Ramos (cell line): ENCODE measurements around the gene CD37.
"Not testable (repeated sequence)": the region's sequence is repeated elsewhere in the genome, so short reads cannot be mapped to it uniquely, and the experiment has no call there.

ENCODE experiments used
- in situ Hi-C: fragments of 300-500 bp; cut with MboI; formaldehyde crosslinking; loops from one replicate; pipeline ENCODE4 v1.14.3; 2022; ENCODE audit warnings: low sequenced_read_pairs; ENCODE audit not compliant: unreplicated experiment

Gene CD37

GRCh38 chr19:49327878-49328544, 7.2 kb upstream of the CD37 start:
- in situ Hi-C loops, result no loop called here

DNA sequence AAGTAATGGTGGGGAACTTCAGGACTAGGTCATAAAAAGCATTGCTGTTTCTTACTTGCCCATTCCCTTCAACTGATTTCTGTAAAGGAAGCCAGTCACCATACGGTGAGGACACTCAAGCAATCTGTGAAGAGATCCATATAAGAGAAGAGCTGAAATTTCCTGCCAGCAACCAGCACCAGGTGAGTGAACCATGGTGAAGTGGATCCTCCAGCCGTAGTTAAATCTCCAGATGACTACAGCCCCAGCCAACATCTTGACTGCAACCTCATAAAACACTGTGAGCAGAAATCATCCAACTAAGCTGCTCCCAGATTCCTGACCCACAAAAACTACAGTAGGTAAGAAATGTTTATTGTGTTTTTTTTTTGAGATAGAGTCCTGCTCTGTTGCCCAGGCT, 6.5 kb upstream of the CD37 start:
- in situ Hi-C loops, result no loop called here

- in situ Hi-C loops, result not testable (repeated sequence)
These were observed 4.0 kb upstream of the CD37 start for GRCh38 chr19:49331187-49331586.

DNA sequence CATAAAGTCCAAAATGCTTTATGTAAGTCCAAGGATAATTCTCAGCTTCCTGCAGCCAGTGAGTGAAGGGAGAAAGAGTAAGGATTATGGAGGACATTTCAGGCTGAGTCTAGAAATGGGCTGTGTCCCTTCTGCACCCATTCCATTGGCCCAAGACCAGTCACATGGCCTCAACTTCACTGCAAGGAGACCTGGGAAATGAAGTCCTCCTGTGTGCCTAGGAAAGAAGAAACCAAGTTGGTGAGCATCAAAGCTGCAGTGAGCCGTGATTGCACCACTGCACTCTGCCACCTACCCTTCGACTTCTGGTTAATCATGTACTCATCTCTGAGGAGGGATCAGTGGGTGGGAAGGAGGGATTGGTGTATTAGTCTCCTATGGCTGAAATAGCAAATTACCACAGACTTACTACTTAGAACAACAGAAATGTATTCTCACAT, 3.6 kb upstream of the CD37 start:
- in situ Hi-C loops, result no loop called here

DNA sequence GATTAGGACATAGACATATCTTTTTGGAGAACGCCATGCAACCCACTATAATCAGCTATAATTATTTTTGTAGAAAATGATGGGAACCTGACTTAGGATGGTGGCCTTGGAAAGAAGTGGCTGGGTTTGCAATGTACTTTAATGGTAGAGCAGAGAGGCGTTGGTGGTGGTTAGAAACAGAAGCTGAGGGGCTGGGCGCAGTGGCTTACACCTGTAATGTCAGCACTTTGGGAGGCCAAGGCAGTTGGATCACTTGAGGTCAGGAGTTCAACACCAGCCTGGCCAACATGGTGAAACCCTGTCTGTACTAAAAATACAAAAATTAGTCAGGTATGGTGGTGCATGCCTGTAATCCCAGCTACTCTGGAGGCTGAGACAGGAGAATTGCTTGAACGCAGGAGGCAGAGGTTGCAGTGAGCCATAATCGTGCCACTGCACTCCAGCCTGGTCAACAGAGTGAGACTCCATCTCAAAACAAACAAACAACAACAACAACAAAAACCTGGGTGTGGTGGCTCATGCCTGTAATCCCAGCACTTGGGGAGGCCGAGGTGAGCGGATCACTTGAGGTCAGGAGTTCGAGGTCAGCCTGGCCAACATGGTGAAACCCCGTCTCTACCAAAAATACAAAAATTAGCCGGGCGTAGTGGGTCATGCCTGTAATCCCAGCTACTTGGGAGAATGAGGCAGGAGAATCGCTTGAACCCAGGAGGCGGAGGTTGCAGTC, 2.4 kb upstream of the CD37 start:
- in situ Hi-C loops, result not testable (repeated sequence)

DNA sequence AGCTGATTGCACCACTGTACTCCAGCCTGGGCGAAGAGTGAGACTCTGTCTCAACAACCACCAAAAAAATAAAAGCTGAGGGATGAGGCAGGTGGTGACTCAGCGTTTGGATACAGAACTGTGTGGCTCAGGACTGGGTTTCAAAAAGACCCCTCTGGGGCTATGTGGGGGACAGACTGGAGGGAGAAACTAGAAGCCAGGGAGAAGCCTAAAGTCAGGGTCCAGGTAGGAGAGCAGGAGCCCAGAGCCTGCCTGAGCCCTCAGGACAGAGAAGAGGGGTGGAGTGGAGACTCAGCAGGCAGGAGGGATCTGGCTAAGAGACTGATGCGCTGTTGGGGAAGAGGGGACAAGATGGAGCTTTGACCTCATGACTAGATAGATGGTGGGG, 1.8 kb upstream of the CD37 start:
- in situ Hi-C loops, result no loop called here

GRCh38 chr19:49333811-49334288, 1.4 kb upstream of the CD37 start:
- in situ Hi-C loops, result no loop called here

DNA sequence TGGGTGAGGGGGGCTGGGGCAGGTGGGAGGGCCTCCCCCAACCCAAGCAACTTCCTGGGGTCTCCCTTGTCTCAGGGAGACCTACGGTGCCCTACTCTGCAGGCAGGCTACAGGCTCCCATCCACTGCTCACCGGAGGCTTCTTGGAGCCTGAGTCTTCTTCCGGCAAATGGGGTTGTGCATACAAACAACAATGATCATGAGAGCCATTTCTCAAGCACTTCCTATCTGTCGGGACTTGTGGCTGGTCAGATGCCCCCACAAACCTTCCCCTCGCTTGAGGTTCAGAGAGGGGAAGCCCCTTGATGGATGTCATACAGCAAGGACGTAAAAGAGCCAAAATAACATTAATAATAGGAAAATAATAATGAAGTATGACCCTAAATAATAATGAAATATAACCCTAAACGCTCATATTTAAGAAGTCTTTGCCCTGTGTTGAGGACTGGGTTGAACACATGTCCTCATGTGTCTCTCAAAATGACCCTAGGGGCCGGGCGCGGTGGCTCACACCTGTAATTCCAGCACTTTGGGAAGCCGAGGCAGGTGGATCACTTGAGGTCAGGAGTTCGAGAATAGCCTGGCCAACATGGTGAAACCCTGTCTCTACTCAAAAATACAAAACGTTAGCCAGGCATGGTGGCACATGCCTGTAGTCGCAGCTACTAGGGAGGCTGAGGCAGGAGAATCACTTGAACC, 727 bp downstream of the CD37 start:
- in situ Hi-C loops, result no loop called here

DNA sequence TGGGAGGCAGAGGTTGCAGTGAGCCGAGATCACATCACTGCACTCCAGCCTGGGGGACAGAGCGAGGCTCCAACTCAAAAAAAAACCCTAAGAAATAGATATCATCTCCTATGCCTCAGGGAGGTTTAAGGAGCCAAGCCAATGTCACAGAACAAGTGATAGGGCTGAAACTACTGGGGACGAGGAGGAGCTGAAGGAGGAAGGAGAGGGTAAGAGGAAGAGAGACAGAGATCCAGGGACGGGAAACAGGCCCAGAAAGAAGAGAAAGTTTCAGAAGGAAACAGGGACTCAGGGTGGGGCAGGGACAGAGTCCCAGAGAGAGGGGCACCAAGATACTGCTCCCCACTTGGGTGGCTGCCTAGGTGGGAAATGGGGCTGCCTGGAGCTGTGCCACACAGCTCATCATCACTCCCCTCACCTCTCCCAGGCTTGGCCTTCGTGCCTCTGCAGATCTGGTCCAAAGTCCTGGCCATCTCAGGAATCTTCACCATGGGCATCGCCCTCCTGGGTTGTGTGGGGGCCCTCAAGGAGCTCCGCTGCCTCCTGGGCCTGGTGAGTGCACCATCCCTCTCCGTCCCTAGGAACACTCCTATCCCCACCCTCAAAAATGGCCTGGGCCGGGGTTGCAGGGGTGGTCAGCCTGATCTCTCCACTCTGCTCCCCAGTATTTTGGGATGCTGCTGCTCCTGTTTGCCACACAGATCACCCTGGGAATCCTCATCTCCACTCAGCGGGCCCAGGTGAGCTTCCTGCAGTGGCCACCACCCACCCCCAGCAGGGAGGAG, 1.5 kb downstream of the CD37 start:
- in situ Hi-C loops, result no loop called here

GRCh38 chr19:49337267-49338022, 2.2 kb downstream of the CD37 start:
- in situ Hi-C loops, result no loop called here

DNA sequence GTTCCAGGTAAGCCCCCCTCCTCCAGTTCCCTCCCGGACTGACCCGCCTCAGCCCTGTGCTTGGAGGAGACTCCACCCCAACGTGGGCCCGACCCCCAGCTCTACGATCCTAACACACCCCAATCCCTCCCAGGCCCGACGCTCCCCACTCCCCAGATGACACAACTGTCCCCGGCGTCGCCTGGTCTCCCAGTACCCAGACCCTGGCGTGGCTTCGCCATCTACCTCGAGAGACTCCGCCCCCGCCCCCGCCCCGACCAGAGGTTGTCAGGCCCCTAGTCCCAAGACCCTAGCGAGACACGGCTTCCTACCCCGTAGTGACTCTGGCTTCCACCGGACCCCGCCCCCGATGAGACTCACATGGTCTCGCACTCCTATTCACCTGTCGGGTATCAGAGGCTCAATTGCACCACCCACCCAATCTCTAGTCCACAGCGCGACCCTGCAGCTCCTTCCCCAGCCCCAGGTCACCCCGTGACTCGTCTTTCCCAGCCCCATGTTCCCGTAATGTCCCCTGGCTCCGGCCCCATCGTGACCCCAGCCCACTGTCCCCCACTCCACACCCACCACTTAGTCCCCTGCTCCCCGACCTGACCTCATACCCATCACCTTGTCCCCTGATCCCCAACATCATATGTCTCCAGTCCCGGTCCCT, 2.9 kb downstream of the CD37 start:
- in situ Hi-C loops, result no loop called here

GRCh38 chr19:49338691-49339300, 3.6 kb downstream of the CD37 start:
- in situ Hi-C loops, result no loop called here

DNA sequence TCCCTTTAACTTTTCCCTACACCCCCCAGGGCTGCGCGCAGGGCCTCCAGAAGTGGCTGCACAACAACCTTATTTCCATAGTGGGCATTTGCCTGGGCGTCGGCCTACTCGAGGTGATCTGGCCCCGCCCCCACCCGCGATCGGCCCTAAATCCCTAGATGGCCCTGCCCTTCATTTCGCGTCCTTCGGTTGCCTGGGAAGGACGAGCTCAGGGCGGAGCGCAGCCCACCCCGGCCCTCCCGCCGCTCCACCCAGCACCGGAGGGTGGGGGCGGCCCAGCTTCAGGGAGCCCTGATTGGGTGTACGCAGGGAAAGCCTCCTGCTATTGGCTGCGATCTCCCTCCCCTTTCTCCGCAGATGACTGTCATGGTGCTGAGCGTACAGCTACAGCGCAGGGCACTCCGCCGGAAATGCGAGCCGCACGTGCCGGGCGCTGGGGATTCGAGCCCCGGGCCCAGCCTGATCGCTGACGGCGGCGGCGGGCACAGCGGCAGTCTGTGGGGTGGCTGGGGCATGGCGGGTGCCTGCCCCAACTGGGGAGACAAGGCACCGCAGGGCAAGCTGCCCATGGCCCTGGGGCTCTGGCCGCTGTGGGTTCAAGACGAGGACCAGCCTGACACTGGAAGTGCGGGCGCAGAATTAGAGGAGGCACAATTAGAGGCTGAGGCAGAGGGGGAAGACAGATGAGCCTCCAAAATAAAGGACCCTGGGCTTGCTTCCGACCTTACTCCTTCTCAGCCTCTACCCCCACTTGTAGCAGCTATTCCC, 4.3 kb downstream of the CD37 start:
- in situ Hi-C loops, result no loop called here

GRCh38 chr19:49340069-49340864, 5.1 kb downstream of the CD37 start:
- in situ Hi-C loops, result no loop called here

DNA sequence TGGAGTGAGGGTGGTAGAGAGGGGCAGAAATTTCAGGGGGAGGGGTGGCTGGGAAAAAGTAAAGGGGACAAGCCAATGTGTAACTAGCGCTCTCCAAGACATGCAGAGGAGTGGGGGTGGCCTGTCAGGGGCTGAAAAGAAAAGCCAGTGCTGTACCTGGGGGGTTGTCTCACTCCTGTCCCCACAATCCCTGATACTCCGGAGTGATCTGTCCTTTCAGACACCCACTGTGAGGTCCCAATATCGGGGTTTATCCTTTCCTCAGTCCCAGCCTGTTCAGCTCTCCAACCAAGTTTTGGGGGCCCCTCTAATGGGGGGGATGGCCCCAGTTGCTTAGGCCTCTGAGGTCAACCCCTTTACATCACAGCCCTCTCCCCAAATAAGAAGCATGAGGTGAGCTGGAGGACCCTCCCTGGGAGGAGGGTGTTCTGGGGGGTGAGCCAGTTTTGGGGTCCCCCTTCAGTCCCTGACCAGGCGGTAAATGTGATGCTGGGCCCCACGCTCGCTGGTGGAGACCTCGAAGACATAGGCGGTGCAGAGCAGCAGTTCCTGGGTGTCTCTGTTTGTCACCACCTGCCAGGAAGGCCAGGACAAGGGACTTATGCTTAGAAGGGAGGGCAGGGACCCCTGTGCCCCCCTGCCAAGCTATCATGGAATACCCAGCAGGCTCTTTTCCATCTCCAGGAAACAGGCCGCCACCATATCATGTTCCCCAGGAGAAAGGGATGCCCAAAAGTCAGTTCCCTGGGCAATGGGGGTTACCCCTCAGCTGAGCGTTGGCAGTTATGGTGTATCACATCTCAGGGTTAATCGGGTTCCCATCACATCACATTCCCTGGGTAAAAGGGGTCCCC, 5.9 kb downstream of the CD37 start:
- in situ Hi-C loops, result no loop called here

DNA sequence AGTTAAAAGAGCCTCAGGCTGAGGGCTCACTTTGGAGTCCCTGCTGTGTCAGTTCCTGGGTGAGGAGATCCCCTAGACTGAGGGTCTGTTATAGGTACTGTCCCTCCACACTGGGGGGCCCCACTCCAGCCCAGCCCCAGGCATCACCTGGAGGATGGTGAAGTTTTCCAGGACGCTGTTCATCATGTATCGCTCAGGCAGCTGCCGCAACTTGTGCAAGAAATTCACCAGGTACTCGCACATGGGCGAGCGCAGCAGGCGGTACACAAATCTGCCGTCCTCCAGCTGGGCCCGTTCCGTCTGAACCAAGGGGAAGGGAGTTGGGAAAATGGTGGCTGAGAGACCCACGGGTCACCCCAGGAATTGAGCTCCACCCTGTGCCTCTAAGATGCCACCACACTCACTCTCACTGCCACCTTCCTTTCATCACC, 7.1 kb downstream of the CD37 start:
- in situ Hi-C loops, result no loop called here
